ENCODE results near the gene MSL2. TPM values are rescaled to one million over a fixed set of nuclear protein-coding genes. Genes with fewer than 3 reads are reported as not detected.

Gene MSL2
- total and polyA plus RNA-seq, 11 donors = 3.8 to 29.0 (median 19.1) TPM

DNA sequence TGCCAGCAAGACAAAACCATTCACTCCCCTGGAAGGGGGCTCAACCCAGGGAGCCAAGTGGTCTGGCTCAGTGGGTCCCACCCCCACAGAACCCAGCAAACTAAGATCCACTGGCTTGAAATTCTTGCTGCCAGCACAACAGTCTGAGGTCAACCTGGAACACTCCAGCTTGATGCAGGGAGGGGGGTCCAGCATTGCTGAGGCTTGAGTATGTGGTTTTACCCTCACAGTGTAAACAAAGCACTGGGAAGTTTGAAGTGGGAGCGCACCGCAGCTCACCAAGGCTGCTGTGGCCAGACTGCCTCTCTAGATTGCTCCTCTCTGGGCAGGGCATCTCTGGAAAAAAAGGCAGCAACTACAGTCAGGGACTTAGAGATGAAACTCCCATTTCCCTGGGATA, 81.7 kb downstream of the MSL2 start:
- peaks cover 0 to 7% (median 0%) of the 10 kb centered on the region in 12 donors for H3K9me3 ChIP-seq
- H3K27me3 ChIP-seq = no peaks in the 10 kb centered on the region
- intact Hi-C loops (cut with DNase I) = no loop called here
- peaks cover 0 to 56% (median 20%) of the 10 kb centered on the region in 9 donors for H3K36me3 ChIP-seq
- TF ChIP-seq POLR2A (IDR thresholded peaks at IDR 0.05) = no peak
- TF ChIP-seq, protein P1, sequence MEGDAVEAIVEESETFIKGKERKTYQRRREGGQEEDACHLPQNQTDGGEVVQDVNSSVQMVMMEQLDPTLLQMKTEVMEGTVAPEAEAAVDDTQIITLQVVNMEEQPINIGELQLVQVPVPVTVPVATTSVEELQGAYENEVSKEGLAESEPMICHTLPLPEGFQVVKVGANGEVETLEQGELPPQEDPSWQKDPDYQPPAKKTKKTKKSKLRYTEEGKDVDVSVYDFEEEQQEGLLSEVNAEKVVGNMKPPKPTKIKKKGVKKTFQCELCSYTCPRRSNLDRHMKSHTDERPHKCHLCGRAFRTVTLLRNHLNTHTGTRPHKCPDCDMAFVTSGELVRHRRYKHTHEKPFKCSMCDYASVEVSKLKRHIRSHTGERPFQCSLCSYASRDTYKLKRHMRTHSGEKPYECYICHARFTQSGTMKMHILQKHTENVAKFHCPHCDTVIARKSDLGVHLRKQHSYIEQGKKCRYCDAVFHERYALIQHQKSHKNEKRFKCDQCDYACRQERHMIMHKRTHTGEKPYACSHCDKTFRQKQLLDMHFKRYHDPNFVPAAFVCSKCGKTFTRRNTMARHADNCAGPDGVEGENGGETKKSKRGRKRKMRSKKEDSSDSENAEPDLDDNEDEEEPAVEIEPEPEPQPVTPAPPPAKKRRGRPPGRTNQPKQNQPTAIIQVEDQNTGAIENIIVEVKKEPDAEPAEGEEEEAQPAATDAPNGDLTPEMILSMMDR (IDR thresholded peaks at IDR 0.05) = no peak
- H3K27ac ChIP-seq = no peak overlapping the region
- ATAC-seq (no peak), DNase-seq (no peak)
- H3K4me3 ChIP-seq = no peak overlapping the region
- 94 to 100% (median 96%) methylated on average over 2 of the region's 2 CpGs for WGBS, 4 donors
- no peaks in the 10 kb centered on the region for H3K4me1 ChIP-seq

DNA sequence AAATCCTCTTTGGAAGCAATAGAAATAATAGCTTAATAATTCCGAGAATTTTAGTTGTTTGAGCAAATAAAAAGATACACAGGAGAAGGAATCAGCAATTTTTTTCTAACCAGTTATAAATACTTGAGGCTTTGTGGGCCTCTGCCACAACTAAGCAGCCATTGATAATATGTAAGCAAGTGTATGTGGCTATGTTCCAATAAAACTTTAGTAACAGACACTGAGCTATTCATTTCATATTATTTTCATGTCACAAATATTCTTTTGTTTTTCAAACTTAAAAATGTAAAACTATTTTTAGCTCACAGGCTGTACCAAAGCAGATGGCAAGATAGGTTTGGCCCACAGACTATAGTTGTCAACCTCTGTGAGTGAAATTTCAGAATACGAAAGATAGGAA, 85.7 kb downstream of the MSL2 start:
- no peaks in the 10 kb centered on the region for H3K4me1 ChIP-seq
- WGBS, 4 donors = 89 to 94% (median 90%) methylated on average over 2 of the region's 2 CpGs
- no peak for ATAC-seq
- peaks cover 0 to 92% (median 36%) of the 10 kb centered on the region in 9 donors for H3K36me3 ChIP-seq
- H3K4me3 ChIP-seq = no peak overlapping the region
- DNase-seq = no peak
- intact Hi-C loops (cut with DNase I) = no loop called here
- H3K27ac ChIP-seq = no peak overlapping the region
- no peaks in the 10 kb centered on the region for H3K9me3 ChIP-seq
- TF ChIP-seq POLR2A (IDR thresholded peaks at IDR 0.05) = no peak
- TF ChIP-seq, protein P1 (IDR thresholded peaks at IDR 0.05) = no peak
- H3K27me3 ChIP-seq = no peaks in the 10 kb centered on the region

DNA sequence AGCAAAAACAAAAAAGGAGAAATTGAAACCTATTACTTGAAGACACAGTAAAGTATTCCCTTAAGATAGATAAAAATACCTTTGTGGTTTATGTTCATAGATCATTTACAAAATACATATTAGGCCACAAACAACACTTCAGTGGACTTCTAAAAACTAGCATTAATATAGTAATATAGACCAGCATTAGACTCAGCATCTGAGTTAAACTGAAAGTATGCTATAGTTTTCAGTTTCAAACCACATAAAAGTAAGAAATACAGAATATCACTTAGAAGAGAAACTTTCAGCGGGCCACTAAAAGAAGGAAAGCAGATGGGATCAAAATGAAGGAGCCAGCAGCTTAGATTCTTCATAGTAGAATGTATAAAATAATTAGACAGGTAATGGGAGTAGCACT, 86.6 kb downstream of the MSL2 start:
- WGBS, 4 donors = 82 to 100% (median 94%) methylated on average over 1 of the region's 1 CpG
- TF ChIP-seq, protein P1 (IDR thresholded peaks at IDR 0.05) = no peak
- TF ChIP-seq POLR2A (IDR thresholded peaks at IDR 0.05) = no peak

DNA sequence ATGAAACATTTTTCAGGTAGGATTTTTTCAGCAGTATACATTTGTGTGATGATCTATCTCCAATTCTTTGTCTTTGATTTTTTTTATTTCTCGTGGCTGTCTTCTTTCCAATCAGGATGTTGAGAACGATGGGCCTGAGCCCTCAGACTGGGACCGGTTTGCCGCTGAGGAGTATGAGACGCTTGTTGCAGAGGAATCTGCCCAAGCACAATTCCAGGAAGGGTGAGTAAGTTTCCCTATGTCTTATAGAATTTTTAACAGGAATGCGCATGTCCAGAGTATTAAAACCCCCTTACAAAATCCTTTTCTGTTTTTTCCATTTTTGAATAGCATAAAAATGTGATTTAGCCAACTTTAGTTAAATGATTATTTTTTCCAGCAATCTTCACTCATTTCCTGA, 90.0 kb downstream of the MSL2 start:
- no peak for ATAC-seq
- Histone ChIP-seq H3K27ac (no peak overlapping the region), H3K36me3 (peaks cover 0 to 97% (median 45%) of the 10 kb centered on the region in 9 donors), H3K4me3 (no peak overlapping the region), H3K27me3 (no peaks in the 10 kb centered on the region), H3K4me1 (no peaks in the 10 kb centered on the region), H3K9me3 (no peaks in the 10 kb centered on the region)
- no peak for TF ChIP-seq POLR2A (IDR thresholded peaks at IDR 0.05)
- TF ChIP-seq, protein P1 (IDR thresholded peaks at IDR 0.05) = no peak
- intact Hi-C loops (cut with DNase I) = no loop called here
- 74 to 82% (median 80%) methylated on average over 6 of the region's 6 CpGs for WGBS, 4 donors
- DNase-seq = no peak

More for the DNA sequence above, 86.6 kb downstream of the MSL2 start:
- Histone ChIP-seq H3K36me3 (peaks cover 0 to 92% (median 42%) of the 10 kb centered on the region in 9 donors), H3K4me1 (no peaks in the 10 kb centered on the region), H3K4me3 (no peak overlapping the region), H3K9me3 (no peaks in the 10 kb centered on the region), H3K27me3 (no peaks in the 10 kb centered on the region), H3K27ac (no peak overlapping the region)
- no peak for DNase-seq
- intact Hi-C loops (cut with DNase I) = no loop called here
- ATAC-seq = no peak
